SK-N-SH treated with all-trans-retinoic acid at 6 μM for 48 hours (cell line): ENCODE results near the gene TIAM1.

Experiments
- ATAC-seq: fragments of 200-7000 bp; cut with Tn5 transposase; 3 replicates; pipeline ENCODE4 v1.9.1; 2020; ENCODE audit warnings: mild to moderate bottlenecking, moderate library complexity
- ARNTL ChIP-seq: fragments of 450-650 bp; formaldehyde crosslinking; IDR thresholded peaks from 2 replicates; pipeline ENCODE4 v1.5.0; 2020; ENCODE audit warnings: low read depth, mild to moderate bottlenecking, moderate library complexity, borderline replicate concordance
- BACH2 ChIP-seq: fragments of 250-450 bp; sonication (Bioruptor Pico); IDR thresholded peaks from 2 replicates; pipeline ENCODE4 v1.9.0; 2021; ENCODE audit warnings: mild to moderate bottlenecking, borderline replicate concordance
- CSDC2 ChIP-seq: fragments of 250-450 bp; sonication (Bioruptor Pico); IDR thresholded peaks from 2 replicates; pipeline ENCODE4 v1.5.0; 2020; ENCODE audit warnings: mild to moderate bottlenecking, moderate library complexity
- ESRRG ChIP-seq: fragments of 250-450 bp; sonication (Bioruptor Pico); IDR thresholded peaks from 2 replicates; pipeline ENCODE4 v1.6.1; 2021; ENCODE audit warnings: mild to moderate bottlenecking
- GLIS3 ChIP-seq: fragments of 250-450 bp; sonication (Bioruptor Pico); IDR thresholded peaks from 2 replicates; pipeline ENCODE4 v1.5.0; 2020; ENCODE audit warnings: mild to moderate bottlenecking, moderate library complexity
- ISL1 ChIP-seq: fragments of 250-450 bp; sonication (Bioruptor Pico); IDR thresholded peaks from 2 replicates; pipeline ENCODE4 v2.1.2; 2022; ENCODE audit warnings: mild to moderate bottlenecking, moderate library complexity
- OSR1 ChIP-seq: fragments of 250-450 bp; sonication (Bioruptor Pico); IDR thresholded peaks from 2 replicates; pipeline ENCODE4 v1.8.0; 2022; ENCODE audit warnings: moderate library complexity, mild to moderate bottlenecking, inconsistent platforms
- PPARA ChIP-seq: fragments of 250-450 bp; sonication (Bioruptor Pico); IDR thresholded peaks from 2 replicates; pipeline ENCODE4 v1.5.0; 2020; ENCODE audit warnings: mild to moderate bottlenecking, borderline replicate concordance
- RARB ChIP-seq: fragments of 250-450 bp; sonication (Bioruptor Pico); IDR thresholded peaks from 2 replicates; pipeline ENCODE4 v1.8.0; 2021; ENCODE audit warnings: mild to moderate bottlenecking, moderate library complexity
- SNAI2 ChIP-seq: fragments of 250-450 bp; sonication (Bioruptor Pico); IDR thresholded peaks from 2 replicates; pipeline ENCODE4 v1.5.0; 2020; ENCODE audit warnings: mild to moderate bottlenecking, moderate library complexity
- TCF4 ChIP-seq: fragments of 250-450 bp; sonication (Bioruptor Pico); IDR thresholded peaks from 2 replicates; pipeline ENCODE4 v1.8.0; 2021; ENCODE audit warnings: mild to moderate bottlenecking, moderate library complexity, borderline replicate concordance
- TOX ChIP-seq: fragments of 250-450 bp; sonication (Bioruptor Pico); IDR thresholded peaks from 2 replicates; pipeline ENCODE4 v1.8.0; 2021; ENCODE audit warnings: mild to moderate bottlenecking, moderate library complexity, borderline replicate concordance
- ZC3H10 ChIP-seq: fragments of 250-450 bp; sonication (Bioruptor Pico); IDR thresholded peaks from 2 replicates; pipeline ENCODE4 v1.5.1; 2021; ENCODE audit warnings: mild to moderate bottlenecking, moderate library complexity
- ZFP3 ChIP-seq: fragments of 250-450 bp; sonication (Bioruptor Pico); IDR thresholded peaks from 2 replicates; pipeline ENCODE4 v1.5.0; 2020; ENCODE audit warnings: mild to moderate bottlenecking, moderate library complexity
- ZFP30 ChIP-seq: fragments of 450-650 bp; formaldehyde crosslinking; IDR thresholded peaks from 2 replicates; pipeline ENCODE4 v1.5.0; 2022; ENCODE audit warnings: mild to moderate bottlenecking, moderate library complexity
- ZNF565 ChIP-seq: fragments of 450-650 bp; formaldehyde crosslinking; conservative IDR thresholded peaks from 2 replicates; pipeline ENCODE4 v1.5.0; 2020; ENCODE audit warnings: low read depth, mild to moderate bottlenecking, moderate library complexity
- ZNF70 ChIP-seq: fragments of 450-650 bp; formaldehyde crosslinking; IDR thresholded peaks from 2 replicates; pipeline ENCODE4 v1.5.0; 2020; ENCODE audit warnings: mild to moderate bottlenecking, moderate library complexity
- ZNF8 ChIP-seq: fragments of 450-650 bp; formaldehyde crosslinking; IDR thresholded peaks from 2 replicates; pipeline ENCODE4 v1.5.0; 2020; ENCODE audit warnings: mild to moderate bottlenecking, moderate library complexity
- TF ChIP-seq, protein P1 (sequence below): fragments of 250-450 bp; sonication (Bioruptor Pico); IDR thresholded peaks from 2 replicates; pipeline ENCODE4 v1.5.0; 2020; ENCODE audit warnings: mild to moderate bottlenecking, moderate library complexity
- TF ChIP-seq, protein P2 (sequence below): fragments of 250-450 bp; sonication (Bioruptor Pico); IDR thresholded peaks from 2 replicates; pipeline ENCODE4 v1.8.0; 2020; ENCODE audit warnings: mild to moderate bottlenecking, moderate library complexity, borderline replicate concordance
- TF ChIP-seq, protein P3 (sequence below): fragments of 250-450 bp; sonication (Bioruptor Pico); IDR thresholded peaks from 2 replicates; pipeline ENCODE4 v1.5.1; 2020; ENCODE audit warnings: low read depth, mild to moderate bottlenecking, moderate library complexity
- TF ChIP-seq, protein P4 (sequence below): fragments of 250-450 bp; sonication (Bioruptor Pico); IDR thresholded peaks from 2 replicates; pipeline ENCODE4 v1.5.1; 2021; ENCODE audit warnings: mild to moderate bottlenecking, moderate library complexity

TIAM1 gene

GRCh38 chr21:31236528-31236927, 107.5 kb downstream of the TIAM1 start:
- no peak for ATAC-seq

GRCh38 chr21:31235671-31236450, 108.2 kb downstream of the TIAM1 start:
- TF ChIP-seq, protein P1, sequence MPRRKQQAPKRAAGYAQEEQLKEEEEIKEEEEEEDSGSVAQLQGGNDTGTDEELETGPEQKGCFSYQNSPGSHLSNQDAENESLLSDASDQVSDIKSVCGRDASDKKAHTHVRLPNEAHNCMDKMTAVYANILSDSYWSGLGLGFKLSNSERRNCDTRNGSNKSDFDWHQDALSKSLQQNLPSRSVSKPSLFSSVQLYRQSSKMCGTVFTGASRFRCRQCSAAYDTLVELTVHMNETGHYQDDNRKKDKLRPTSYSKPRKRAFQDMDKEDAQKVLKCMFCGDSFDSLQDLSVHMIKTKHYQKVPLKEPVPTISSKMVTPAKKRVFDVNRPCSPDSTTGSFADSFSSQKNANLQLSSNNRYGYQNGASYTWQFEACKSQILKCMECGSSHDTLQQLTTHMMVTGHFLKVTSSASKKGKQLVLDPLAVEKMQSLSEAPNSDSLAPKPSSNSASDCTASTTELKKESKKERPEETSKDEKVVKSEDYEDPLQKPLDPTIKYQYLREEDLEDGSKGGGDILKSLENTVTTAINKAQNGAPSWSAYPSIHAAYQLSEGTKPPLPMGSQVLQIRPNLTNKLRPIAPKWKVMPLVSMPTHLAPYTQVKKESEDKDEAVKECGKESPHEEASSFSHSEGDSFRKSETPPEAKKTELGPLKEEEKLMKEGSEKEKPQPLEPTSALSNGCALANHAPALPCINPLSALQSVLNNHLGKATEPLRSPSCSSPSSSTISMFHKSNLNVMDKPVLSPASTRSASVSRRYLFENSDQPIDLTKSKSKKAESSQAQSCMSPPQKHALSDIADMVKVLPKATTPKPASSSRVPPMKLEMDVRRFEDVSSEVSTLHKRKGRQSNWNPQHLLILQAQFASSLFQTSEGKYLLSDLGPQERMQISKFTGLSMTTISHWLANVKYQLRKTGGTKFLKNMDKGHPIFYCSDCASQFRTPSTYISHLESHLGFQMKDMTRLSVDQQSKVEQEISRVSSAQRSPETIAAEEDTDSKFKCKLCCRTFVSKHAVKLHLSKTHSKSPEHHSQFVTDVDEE (CRISPR knock-in tag), result no peak
- TF ChIP-seq ESRRG (CRISPR knock-in tag) (no peak), ZNF70 (CRISPR knock-in tag) (no peak)
- no peak for ATAC-seq

More at GRCh38 chr21:31236528-31236927, 107.5 kb downstream of the TIAM1 start:
- TF ChIP-seq, protein P2, sequence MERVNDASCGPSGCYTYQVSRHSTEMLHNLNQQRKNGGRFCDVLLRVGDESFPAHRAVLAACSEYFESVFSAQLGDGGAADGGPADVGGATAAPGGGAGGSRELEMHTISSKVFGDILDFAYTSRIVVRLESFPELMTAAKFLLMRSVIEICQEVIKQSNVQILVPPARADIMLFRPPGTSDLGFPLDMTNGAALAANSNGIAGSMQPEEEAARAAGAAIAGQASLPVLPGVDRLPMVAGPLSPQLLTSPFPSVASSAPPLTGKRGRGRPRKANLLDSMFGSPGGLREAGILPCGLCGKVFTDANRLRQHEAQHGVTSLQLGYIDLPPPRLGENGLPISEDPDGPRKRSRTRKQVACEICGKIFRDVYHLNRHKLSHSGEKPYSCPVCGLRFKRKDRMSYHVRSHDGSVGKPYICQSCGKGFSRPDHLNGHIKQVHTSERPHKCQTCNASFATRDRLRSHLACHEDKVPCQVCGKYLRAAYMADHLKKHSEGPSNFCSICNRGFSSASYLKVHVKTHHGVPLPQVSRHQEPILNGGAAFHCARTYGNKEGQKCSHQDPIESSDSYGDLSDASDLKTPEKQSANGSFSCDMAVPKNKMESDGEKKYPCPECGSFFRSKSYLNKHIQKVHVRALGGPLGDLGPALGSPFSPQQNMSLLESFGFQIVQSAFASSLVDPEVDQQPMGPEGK, result no peak
- TF ChIP-seq, protein P3, sequence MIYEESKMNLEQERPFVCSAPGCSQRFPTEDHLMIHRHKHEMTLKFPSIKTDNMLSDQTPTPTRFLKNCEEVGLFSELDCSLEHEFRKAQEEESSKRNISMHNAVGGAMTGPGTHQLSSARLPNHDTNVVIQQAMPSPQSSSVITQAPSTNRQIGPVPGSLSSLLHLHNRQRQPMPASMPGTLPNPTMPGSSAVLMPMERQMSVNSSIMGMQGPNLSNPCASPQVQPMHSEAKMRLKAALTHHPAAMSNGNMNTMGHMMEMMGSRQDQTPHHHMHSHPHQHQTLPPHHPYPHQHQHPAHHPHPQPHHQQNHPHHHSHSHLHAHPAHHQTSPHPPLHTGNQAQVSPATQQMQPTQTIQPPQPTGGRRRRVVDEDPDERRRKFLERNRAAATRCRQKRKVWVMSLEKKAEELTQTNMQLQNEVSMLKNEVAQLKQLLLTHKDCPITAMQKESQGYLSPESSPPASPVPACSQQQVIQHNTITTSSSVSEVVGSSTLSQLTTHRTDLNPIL (CRISPR knock-in tag), result no peak
- TF ChIP-seq PPARA (CRISPR knock-in tag) (no peak), RARB (CRISPR knock-in tag) (no peak), ISL1 (CRISPR knock-in tag) (no peak), OSR1 (no peak), ESRRG (CRISPR knock-in tag) (no peak), ZFP3 (CRISPR knock-in tag) (no peak), CSDC2 (CRISPR knock-in tag) (no peak), ARNTL (CRISPR knock-in tag) (no peak), TCF4 (CRISPR knock-in tag) (no peak)
- TF ChIP-seq, protein P1 (CRISPR knock-in tag), result no peak

GRCh38 chr21:31234936-31235335, 109.1 kb downstream of the TIAM1 start:
- TF ChIP-seq, protein P4, sequence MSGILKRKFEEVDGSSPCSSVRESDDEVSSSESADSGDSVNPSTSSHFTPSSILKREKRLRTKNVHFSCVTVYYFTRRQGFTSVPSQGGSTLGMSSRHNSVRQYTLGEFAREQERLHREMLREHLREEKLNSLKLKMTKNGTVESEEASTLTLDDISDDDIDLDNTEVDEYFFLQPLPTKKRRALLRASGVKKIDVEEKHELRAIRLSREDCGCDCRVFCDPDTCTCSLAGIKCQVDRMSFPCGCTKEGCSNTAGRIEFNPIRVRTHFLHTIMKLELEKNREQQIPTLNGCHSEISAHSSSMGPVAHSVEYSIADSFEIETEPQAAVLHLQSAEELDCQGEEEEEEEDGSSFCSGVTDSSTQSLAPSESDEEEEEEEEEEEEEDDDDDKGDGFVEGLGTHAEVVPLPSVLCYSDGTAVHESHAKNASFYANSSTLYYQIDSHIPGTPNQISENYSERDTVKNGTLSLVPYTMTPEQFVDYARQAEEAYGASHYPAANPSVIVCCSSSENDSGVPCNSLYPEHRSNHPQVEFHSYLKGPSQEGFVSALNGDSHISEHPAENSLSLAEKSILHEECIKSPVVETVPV (CRISPR knock-in tag), result no peak
- TF ChIP-seq ZNF565, result no peak
- TF ChIP-seq OSR1, result no peak
- no peak for TF ChIP-seq CSDC2 (CRISPR knock-in tag)
- no peak for TF ChIP-seq SNAI2 (CRISPR knock-in tag)
- TF ChIP-seq ISL1 (CRISPR knock-in tag), result no peak
- TF ChIP-seq ZNF8 (CRISPR knock-in tag), result no peak
- TF ChIP-seq TCF4 (CRISPR knock-in tag), result no peak
- no peak for TF ChIP-seq ARNTL (CRISPR knock-in tag)
- no peak for TF ChIP-seq RARB (CRISPR knock-in tag)
- TF ChIP-seq BACH2 (CRISPR knock-in tag), result no peak
- TF ChIP-seq GLIS3 (CRISPR knock-in tag), result no peak
- TF ChIP-seq ZFP30 (CRISPR knock-in tag), result no peak
- TF ChIP-seq PPARA (CRISPR knock-in tag), result no peak
- TF ChIP-seq ZC3H10 (CRISPR knock-in tag), result no peak
- TF ChIP-seq TOX (CRISPR knock-in tag), result no peak
- no peak for ATAC-seq
